Measurements from ENCODE around the gene ELP4.

The ELP4 gene

DNA sequence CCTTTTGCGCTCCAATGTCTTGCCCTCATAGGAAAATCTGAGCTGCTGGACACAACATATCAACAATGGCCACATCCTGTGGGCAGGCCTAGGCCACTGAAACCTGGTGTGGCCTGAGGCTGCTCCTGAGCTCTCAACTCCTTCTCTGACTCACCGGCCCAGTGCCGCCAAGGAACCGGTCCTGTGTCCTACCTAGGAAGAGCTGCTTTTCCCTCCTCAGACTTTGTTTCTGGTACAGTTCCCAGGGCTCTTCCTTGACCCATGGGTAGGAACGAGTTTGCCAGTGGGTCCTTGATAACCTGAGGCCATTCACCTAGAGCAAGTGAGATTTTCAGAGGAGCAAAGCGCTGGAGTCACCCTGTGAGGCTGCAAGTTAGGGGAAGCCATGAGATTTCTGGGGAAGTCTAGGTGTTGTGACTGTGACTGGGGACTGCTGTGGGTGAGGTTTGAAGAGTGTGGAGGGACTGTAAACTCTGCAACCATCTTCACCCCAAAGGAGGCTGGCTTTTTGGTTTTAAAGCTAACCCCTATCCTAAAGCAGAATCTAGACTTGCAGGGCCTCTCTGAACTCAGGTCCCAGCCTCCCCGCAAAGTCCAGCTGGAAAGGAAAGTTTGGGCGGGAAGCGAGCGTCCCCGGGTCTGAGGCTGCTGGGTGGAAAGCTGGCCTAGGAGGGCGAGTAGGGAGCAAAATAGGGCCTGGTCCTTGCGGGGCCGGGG is 313.5 kb downstream of the ELP4 start:
- no peak for DNase-seq (ENCODE audit: low read depth in 2 of 2)

- no peak for DNase-seq (ENCODE audit: low read depth in 2 of 2)
Observed at GRCh38 chr11:31823644-31824331, 314.2 kb downstream of the ELP4 start.

DNA sequence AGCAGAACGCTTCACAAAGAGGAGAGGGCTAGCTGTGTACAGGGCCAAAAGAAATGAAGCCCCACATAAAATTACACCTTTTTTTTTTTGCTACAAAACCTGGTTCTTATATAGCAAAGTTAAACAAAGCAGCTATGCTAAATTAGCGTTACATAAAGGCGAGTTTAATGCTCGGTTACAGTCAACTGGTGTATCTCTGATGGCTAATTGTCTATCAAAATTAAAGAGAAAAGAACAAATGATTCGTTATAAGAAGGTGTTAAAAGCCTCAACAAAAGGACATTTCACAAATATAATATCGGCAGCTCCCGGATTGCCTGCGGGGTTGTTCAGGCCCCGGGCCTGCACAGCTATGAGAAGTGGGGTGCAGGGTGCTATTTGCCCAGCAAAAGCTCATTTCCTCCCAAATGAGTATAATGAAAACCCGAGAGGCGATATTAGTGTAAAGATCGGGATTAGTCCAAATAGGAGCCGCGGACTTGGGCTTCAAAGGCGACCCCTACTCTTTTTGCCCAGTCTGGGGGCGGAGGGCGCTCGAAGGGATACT is 314.8 kb downstream of the ELP4 start:
- no peak for DNase-seq (ENCODE audit: low read depth in 2 of 2)

DNA sequence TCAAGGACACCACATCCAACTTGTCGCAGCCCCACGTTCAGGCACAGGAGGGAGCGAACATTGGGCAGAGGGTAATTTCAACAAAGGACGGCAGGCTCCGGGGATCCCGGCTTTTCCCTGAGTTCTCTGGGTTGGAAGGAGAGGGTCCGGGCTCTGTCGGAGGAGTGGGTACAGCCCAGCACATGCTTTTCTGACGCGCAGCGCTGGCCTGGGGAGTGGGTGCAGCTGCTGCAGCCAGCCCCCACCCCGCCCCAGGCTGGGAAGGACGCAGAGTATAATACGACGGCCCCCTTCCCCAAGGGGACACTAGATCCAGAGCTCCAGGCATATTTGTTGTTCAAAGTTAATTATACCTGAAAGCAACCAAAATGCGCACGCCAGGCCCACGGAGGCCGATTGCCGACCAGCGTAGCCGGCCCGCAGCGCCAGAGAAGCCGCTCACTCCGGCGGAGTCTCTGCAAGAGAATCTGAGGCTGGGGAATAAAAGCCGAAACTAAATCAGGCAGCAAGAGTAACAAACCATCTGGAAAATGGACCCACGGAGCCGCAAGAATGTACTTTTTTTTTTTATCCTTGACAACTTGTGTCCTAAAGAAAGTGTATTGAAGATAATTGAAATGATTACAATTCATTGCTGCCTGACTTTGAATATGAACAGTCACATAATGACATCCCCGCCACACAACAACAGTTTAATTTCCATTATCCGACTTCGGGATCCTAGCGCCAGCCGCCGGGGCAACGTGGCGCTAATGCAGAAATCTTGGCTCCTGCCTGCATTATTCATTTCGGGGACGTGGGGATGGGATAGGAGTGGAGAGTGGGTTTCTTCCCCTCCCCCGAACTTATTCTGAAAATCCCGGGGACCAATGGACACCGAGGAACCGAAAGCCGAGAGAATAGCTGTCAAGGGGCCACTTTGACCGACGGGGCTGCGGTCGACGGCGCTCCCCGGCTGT is 315.6 kb downstream of the ELP4 start:
- no peak for DNase-seq (ENCODE audit: low read depth in 2 of 2)

GRCh38 chr11:31825838-31826484 is 316.4 kb downstream of the ELP4 start:
- DNase-seq (ENCODE audit: low read depth in 2 of 2) = no peak

DNA sequence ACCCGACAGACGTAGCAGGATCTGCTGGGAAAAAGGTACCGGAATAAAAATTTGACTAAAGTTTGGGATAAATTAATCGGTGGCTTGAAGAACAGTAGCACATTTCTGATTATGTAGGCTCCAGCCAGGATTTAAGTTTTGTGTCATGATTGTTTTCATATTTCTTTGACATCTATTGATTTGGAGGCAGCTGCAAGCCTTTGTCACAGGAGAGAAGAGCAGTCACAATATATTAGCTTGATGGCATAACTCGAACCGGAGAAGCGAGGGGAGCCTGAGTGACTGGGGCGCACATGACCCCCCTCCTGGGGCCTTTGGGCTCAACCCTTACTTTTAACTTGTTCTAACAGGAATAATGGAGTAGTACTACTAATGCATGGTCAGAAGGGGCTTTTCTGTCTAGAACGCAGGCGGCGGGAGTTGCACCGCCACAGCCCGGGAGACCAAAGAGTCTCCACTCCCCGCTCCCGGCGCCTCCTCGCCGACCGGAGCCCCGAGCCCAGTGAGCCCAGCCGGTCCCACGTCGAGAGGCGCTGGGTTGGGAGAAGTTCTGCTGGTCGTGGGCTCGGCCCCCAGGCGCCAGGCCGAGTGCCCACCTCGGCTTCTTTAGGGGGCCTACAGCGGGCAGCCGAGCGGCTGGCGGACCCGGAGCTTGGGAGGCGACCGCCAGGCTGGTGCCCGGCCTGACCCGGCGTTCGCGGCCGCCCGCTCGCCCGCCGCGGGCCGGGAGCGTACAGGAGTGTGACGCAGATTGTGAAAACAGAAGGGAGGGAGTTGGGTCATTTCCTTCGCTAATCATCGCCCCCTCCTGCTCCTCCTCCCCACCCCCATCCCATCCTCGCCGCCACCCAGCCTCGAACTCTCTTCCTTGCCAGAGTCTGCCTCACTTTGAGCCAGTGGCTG is 317.2 kb downstream of the ELP4 start:
- DNase-seq (ENCODE audit: low read depth in 2 of 2) = no peak

DNA sequence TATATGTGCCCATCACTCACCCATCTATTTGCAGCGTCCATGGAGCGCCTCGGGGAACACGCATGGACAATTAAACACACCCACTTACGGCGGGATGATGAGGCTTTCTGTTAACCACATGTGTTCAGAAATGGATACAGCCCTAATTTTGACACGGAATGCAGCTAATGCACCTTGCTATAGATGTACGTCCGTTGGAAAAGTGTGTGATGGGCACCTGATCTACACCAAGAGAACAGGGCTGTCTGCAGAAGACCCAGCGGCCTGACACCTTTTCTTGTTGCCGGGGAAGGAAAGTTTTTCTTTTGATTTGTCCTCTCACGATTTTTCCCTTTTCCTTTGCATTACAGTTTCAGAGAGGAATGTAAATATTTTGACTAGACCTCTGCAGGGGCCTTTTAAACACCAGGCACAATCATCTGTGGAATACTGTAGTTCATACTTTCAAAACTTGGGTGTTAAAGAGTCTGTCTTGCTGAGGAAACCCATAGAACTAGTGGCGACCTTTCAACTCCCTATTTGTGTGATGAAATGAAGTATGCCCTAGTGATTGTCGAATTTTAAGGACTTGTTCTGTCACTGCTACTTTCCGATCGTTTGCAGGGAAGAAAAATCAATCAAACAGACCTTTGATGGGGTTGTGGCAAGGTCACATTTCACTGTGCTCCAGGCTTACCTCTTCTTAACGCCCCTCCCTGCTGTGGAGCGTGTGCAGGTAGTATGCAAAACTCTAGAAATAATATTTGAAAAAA is 318.1 kb downstream of the ELP4 start:
- no peak for DNase-seq (ENCODE audit: low read depth in 2 of 2)

- DNase-seq (ENCODE audit: low read depth in 2 of 2) = no peak
Observed at GRCh38 chr11:31828217-31828616, 318.6 kb downstream of the ELP4 start.

DNA sequence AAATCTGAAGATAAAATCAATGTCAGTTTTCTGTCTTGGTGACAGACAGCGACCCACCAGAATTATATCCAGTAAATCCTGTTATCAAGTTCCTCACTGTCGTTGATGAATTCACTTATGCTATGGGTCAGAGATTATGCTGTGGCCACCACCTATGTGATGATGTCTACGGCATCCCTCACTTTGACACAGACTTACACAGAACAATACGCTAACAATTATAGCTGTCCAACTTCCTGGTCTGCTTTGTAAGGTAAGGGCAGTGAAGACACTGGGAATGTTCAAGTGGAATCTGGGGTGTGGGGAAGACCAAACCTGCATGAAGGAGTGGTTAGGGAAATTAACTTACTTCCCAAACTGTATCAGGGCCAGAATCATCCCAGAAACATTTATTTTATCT is 320.8 kb downstream of the ELP4 start:
- no peak for DNase-seq (ENCODE audit: low read depth in 2 of 2)

GRCh38 chr11:31834237-31834636 is 324.7 kb downstream of the ELP4 start:
- no peak for DNase-seq (ENCODE audit: low read depth in 2 of 2)
